ENCODE data around the gene CDON.
"Not testable (repeated sequence)": the region's sequence is repeated elsewhere in the genome, so short reads cannot be mapped to it uniquely, and the experiment has no call there.

Gene CDON

DNA sequence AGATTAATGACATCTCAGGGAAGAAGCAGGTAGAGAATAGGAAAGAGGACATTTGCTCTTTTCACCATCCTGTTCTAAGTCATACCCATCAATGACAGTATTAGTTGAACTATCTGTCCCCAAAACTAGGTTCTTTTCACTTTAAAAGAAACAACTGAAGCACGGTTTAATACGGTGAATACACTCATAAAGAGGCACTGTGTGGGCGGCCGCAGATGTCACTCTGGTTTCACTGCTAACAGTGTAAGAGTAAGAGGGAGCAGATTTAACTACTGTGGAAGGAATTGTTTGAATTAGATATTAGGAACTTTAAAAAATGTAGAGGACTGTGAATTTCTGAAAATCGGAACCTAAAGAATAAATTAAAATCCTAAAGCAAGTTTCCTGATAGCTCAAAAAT, 67.4 kb downstream of the CDON start:
- DNase-seq (ENCODE audit: low read depth in 2 of 2): no peak

DNA sequence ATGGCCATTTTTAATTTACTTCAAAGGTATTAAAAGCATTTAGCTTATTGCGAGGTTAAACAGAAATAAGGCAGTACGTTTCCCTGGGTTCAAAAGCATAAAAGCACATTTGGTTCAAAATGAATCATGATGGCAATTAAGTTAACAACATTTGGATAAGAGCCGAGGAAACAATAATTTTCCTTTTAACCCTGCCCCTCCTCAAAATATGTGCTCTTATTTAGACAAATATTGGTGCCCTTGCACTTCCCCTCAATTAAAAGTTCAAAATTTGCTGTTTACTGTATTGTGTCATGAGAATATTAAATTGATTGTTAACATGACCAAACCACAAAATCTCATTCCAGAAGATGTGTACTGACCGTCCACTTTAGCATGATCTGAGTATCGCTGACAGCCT, 68.2 kb downstream of the CDON start:
- no peak for DNase-seq (ENCODE audit: low read depth in 2 of 2)

DNA sequence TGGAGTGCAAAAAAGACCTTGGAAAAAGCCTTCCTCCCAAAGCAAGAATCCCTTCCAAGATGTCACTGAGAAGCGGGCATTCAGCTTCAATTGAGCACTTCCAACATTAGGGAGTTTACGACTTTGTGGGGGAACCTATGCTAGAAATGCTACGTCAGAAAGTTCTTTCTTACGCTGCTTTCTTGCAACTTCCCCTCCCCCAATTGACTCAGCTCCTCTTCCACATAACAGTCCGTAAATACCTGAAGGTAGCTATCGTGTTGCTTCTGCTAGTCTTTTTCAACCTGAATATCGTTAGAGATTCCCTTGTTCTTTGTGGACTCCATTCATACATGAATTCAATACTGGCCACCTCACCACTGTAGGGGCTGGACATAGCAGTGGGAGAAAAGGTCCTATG, 69.8 kb downstream of the CDON start:
- no peak for DNase-seq (ENCODE audit: low read depth in 2 of 2)

DNA sequence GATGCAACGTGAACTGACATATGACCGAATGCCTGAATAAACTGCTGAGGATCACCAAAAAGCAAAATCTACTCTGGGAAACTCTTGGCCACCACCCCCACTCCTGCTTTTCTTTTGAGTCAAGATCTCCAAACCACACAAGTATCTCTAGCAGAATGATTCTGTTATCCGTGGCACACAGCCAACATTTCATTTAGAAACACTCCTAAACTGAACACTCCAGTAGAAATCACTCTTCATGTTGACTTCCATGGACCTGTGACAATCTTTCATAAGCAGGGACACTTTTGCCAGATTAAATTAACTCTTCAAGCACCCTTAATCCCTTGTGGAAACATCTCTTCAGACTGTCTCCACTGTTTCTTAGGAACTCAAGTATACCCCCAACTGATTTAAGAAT, 72.4 kb downstream of the CDON start:
- no peak for DNase-seq (ENCODE audit: low read depth in 2 of 2)

DNA sequence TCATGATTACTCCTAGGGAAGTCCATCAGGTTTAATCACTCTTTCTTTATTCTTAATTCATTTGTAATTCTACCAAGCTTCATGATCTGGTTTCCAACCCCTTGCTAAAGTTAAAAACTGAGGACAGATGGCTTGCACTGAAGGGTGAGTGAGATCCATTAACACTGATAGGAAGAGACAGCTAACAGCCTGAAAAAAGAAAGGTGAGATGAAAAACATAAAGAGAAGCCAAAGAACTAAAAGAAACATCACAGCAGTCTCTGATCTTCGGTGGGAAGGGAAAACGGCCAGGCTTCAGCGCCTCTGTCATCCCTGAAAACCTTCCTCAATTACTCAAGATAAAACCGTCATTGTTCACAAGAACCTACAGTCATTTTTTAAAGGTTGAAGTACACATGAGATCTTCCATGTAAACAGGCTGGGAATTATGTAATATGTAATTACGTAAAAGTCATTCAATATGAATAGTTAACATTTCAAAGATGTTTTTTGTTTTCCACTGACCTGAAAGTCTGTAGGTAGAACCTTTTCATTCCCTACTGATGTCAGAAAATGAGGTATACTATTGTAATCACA, 75.5 kb downstream of the CDON start:
- no peak for DNase-seq (ENCODE audit: low read depth in 2 of 2)

DNA sequence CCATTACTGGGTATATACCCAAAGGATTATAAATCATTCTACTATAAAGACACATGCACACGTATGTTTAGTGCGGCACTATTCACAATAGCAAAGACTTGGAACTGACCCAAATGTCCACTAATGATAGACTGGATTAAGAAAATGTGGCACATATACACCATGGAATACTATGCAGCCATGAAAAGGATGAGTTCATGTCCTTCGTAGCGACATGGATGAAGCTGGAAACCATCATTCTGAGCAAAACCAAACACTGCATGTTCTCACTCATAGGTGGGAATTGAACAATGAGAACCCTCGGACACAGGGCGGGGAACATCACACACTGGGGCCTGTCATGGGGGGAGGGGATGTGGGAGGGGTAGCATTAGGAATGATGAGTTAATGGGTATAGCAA, 76.7 kb downstream of the CDON start:
- not testable (repeated sequence) for DNase-seq (ENCODE audit: low read depth in 2 of 2)

DNA sequence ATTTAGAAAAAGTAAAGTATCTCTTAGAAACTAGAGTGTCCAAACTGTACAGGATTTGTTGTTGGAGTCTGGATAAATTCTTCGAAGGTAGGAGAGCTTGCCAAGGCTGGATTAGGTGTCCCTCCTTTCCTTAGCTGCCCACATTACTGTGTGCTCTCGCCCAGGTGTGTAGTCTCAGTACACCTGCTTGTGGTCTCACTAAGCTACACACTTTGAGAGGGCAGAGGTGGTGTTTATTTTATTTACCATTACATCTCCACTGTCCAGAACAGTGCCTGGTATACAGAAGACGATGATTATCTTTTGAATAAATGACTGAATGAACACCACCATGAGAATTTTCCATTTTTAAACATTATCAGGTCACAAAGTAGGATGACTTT, 80.3 kb downstream of the CDON start:
- DNase-seq (ENCODE audit: low read depth in 2 of 2): no peak

DNA sequence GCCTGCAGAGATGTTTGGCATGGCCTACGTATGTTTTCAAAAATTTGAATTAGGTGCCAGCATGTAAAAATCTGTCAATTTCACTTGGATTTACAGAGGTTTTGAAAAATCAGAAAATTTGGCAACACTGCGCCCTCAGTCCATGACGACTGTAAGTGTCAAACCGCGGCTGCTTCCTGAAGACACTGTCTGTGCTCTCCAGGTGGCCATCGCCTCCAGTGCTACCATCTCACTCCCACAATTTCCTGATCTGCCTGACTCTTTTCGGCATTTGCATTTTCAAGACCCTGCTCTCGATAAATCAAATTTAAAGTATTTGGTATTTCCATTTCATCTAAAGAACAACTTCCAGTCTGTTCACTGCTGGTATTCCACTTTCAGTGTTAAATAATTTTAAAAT, 82.2 kb downstream of the CDON start:
- no peak for DNase-seq (ENCODE audit: low read depth in 2 of 2)

DNA sequence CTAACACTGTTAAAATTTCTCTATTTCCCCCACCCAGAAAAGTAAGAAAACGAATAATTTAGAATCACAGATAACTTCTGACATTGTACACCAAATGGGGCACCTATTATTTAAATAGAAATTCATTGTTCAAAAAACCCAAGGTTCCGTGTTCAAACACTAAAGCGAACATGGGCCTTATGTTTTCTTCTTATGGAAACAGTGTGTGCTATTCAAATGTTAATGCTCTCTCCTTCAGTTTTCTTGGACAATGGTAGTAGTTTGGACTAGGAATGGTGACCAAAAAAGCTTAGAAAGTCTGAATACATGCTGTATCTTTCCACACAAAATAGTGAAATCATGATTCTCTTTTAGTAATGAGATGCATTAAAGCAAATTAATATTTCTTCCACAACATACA, 83.2 kb downstream of the CDON start:
- DNase-seq (ENCODE audit: low read depth in 2 of 2): no peak

DNA sequence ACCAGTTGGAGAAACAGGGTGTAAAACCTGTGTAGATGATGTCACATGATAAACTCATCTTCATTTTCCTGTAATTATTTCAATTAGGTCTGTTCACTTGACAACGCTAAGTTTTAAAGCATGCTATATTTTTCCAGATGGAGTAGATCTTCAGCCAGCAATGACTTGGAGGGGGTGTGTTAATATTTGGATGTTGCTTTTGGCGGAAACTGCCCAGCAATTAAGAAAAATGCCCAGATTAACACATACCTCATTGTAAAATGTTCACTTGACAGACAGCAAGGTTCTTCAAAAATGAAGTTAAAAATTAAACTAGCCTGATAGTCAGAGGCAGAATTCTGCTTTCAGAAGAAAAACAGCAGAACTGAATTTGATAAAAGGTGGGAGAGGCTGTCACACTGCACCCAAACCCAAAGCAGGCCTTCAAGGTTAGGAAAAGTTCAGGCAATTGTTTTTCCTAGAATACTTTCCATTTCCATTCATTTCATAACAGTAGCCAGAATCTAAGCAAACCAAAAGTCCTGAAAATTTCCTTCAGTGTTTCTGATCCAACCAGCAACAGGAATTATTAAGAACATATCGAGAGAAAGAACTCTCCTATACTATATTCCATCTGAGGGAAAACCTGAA, 83.8 kb downstream of the CDON start:
- DNase-seq (ENCODE audit: low read depth in 2 of 2): no peak

DNA sequence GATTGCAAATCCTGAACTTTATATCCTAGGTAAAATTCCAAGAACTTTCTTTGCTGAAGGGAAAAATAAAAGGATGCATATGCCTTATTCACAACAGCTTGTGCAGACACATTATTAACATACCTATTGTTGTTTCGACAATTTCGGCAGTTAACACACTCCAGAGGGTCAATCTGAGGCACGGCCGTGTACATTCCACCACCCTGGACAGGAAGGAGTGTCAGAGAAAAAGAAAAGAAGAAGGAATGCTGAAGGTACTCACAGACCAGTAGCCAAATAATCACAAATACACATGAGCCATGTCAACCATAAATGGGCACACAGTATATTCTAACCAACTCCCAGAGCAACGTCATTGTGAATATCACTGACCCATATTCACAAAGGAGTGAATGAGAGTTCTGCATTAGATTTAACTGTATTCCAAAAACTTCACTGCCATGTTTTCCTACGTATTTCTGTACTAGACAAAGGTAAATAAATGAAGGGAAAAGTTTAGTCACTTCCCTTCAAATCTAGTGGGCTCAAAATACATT, 84.4 kb downstream of the CDON start:
- DNase-seq (ENCODE audit: low read depth in 2 of 2): no peak

DNA sequence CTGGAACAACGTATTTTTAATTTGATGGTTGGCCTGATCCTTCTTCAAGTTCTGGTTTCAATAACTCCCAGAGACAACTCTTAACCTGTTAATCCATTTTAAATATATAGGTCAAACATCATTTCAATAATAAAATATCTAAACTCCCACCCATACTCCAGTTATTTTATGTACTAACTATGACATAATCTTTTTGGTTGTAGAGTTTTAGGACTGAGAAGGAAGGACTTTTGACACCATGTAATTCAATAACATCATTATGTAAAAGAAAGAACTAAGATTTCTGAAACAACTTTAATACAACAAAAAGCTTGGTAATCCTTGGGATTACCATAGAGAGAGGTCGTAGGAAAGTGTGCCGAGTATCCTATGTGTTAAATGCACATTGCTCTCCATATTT, 85.3 kb downstream of the CDON start:
- DNase-seq (ENCODE audit: low read depth in 2 of 2): no peak

DNA sequence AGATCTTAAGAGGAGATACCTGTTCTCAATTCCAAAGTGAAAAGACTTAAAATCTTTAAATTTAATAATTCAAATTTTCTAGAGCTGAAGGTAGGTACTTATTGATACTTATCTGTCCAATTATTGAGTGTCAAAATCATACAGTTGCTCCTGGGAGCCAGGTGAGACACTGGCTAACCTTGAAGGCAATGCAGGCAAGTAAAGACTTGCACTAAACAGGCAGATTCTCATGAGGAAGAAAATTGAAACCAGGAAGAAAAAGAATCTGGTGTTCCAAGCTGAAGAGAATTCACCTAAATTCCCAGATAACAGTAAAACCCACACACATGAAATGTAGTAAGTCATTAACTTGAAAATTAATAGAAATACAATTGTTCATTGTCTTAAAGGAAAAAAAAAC, 86.5 kb downstream of the CDON start:
- DNase-seq (ENCODE audit: low read depth in 2 of 2): no peak

DNA sequence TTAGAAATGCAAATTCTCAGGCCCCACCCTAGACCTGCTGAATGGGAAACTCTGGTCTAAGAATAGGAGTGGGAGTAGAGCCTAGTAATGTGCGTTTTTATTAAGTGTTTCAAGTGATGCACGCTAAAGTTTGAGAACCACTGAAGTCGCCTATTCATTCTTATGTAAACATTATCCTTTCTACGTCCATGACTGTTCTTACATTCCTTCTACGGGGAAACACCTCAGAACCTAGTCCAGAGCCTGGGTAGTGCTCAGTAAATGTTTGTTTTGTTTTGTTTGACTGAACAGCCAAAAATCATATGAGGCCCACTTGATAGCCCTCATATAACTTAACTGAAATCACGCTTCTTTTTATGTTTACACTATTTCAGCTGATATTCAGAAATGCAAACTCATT, 87.0 kb downstream of the CDON start:
- DNase-seq (ENCODE audit: low read depth in 2 of 2): no peak

DNA sequence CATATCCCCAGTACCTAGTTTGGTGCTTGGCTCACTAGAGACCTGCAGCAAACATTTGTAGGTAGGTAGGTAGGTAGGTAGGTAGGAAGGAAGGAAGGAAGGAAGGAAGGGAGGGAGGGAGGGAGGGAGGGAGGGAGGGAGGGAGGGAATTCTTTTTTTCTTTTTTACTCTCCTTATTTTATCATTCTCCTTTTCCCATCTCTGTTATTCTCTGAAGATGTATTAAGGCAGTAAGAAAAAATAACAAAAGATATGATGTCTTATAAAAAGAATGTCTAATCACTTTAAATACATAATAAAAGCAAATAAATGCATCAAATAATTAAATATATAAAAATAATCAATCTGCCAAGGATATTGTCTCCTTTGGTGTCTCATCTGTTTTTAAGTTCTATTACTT, 88.4 kb downstream of the CDON start:
- DNase-seq (ENCODE audit: low read depth in 2 of 2): no peak

DNA sequence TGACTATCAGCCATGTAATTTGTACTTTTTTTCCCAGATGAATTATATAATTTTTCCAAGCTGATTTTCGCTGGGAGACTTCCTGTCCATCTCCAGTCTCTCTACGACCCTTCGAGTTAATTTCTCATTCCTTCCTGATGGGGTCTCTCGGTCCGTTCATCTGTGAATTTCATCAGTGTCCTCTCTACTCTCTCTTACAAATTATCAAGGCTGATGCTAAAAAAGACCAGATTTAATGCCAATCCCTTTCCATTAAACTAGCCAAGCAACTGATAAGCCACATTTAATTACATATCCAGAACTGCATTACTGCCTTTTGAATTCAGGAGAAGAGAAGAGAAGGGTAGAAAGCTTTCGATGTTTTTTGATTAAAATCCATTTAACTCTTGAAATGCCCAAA, 91.0 kb downstream of the CDON start:
- DNase-seq (ENCODE audit: low read depth in 2 of 2): no peak

DNA sequence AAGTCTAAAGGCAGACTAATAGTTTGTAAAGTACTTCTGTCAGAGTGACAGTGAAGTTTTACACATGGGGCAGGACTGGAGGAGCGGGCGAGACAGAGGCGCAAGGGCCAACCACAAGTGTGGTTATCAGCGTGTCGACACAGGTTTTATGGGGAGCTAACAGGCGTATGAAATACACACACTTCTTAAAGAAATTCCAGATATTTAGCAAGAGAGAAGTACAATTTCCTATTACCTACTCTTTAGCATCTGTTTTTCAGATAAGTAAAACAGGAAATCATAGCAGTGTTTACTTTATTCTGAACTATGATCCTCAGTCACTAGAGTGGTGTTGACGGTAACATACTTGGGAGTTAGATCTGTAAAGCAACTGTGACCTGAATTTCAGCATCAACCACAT, 94.3 kb downstream of the CDON start:
- DNase-seq (ENCODE audit: low read depth in 2 of 2): no peak

DNA sequence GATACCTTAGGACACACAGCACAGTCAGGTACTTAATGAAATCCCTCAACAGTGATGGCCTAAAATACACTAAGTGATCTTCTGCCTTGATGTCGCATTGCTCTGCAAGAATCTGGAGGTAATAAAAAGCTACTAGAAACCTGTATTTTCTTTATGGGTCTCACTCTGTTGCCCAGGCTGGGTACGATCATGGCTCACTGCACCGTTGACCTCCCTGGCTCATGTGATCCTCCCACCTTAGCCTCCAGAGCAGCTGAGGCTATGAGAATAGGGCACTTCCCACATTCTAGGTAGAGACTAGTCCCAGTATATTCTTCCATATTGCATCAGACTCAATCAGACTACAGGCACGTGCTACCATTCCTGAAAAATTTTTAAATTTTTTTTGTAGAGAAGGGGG, 95.2 kb downstream of the CDON start:
- DNase-seq (ENCODE audit: low read depth in 2 of 2): no peak

DNA sequence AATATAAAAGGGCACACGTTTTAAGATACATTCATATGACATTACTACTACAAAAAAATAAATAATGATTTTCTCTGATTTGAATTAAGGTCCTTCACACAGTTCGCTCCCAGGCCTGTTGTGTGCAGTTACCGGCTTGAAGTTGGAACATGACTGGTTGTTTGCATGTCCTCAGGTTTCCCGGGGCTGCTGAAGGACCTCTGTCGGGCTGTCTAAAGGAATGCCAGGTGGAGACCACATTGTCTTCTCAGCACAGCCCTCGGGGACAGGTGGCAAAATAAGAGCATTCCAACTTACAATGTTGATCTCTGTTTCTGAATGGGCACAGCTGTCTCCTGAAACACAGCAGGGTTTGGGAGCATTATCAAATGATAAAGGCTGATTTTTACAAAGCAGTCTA, 101.9 kb downstream of the CDON start:
- no peak for DNase-seq (ENCODE audit: low read depth in 2 of 2)

DNA sequence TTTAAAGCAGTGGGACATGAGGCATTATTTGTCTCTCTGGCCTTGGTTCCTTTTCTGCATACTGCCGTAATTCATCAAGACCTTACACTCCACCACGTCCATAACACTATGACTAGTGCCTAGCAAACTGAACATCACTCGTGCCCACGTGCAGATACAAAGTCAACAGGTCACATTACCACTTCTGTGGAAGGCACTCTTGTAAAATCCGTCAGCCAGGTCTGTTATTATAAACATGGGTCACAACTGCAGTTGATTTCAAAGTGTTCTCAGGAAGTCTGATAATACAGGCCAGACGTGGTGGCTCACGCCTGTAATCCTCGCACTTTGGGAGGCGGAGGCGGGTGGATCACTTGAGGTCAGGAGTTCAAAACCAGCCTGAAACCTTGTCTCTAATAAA, 102.7 kb downstream of the CDON start:
- DNase-seq (ENCODE audit: low read depth in 2 of 2): no peak

DNA sequence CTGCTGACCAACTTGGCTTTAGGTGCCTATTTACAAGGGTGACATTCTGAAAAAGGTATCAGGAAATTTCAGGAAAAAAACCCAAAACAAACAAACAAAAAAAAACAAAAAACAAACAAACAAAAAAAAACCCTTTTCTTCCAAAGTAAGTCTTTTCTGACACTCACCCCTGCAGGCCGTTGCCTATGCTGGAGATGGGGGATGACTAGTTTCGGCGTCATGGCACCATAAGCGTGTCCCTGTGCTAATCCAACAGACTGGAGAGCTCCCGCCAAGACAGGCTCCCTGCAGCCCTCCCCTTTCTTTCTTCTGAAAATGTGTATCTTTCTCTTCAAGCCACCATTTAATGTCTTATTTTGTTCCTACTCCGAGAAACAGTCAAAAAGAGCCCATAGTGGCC, 103.2 kb downstream of the CDON start:
- DNase-seq (ENCODE audit: low read depth in 2 of 2): no peak

DNA sequence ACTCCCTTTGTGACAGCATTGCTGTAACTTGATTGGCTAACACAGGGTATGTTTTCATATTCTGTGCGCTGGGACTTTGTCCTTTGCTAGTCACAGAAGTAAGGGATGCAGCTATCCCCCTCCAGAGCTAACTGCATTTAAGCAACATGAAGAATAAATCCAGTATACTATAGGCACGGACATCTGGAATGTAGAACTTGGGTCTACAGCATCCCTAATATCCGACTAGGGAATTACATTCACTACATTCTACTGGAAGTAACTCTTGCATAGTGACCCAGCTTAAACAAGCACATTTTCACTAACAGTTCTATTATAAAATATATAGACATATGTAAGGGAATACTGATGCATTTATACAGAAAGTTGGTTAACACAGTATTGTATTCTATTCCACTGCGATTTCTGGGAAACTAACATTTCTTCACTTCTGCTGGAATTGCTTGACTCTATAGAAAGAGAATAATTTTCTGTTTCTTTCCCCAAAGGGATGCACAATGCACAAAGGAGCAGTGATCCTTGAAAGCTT, 103.7 kb downstream of the CDON start:
- no peak for DNase-seq (ENCODE audit: low read depth in 2 of 2)

DNA sequence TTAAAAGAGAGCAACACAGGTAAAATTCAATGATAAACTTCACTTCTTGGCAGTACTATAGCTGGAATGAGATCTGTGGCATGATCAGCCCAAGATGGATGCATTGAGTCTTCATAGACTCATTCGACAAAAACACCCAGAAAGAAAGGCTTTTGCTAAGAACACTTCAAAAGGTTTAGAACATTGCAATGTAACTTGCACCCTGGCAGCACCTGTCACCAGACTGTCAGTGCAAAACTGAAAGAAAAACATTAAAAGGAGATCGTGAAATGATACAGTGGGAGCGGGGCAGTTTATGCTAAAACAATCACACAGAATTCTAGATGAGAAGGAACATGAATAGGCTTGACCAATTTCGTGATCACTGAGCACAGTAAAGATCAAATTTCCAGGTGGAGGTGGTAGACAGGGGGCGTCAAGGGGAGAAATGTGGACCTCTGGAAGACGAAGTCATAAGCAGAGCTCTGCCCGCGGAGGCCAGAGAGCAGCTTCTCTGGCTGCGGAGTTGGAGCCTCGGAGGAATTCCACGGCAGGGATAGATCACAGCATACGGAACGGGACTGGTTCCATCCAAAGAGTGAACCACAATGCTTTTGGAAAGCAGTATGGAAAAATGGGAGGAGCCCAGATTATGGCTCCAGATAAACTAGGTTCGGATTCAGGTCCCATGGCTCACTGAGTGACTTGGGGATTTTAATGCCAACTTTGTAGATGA, 104.9 kb downstream of the CDON start:
- no peak for DNase-seq (ENCODE audit: low read depth in 2 of 2)
